Liver (tissue), 9 donors: ENCODE data around the gene DISC1. TPM values are rescaled to one million over a fixed set of nuclear protein-coding genes. Genes with fewer than 3 reads are reported as not detected.

Experiments
- DNase-seq: peaks from one replicate; pipeline ENCODE4 v3.0.0-alpha.2; 2017; ENCODE audit warnings: low spot score
- H3K27ac ChIP-seq, 2 donors: one replicate each; pipeline ENCODE4 v1.7.0; 2013; ENCODE audit warnings: inconsistent platforms in 2 of 2, low read length in 2 of 2, control low read depth in 1 of 2, low read depth in 1 of 2, mild to moderate bottlenecking in 1 of 2
- H3K27me3 ChIP-seq, 4 donors: one replicate each; pipeline versions ENCODE4 v1.6.1 to v1.7.0; 2013; ENCODE audit warnings: low read length in 3 of 4, inconsistent platforms in 1 of 4, mild to moderate bottlenecking in 1 of 4, moderate library complexity in 1 of 4; ENCODE audit not compliant: control insufficient read depth in 4 of 4, insufficient read depth in 4 of 4
- H3K36me3 ChIP-seq, 4 donors: one replicate each; pipeline versions ENCODE4 v1.6.1 to v1.7.0; 2013; ENCODE audit warnings: low read length in 3 of 4, mild to moderate bottlenecking in 3 of 4, low read depth in 1 of 4, moderate library complexity in 1 of 4; ENCODE audit not compliant: control insufficient read depth in 4 of 4, insufficient read depth in 3 of 4
- H3K4me1 ChIP-seq, 4 donors: one replicate each; pipeline versions ENCODE4 v1.6.1 to v1.7.0; 2013; ENCODE audit warnings: low read length in 3 of 4, mild to moderate bottlenecking in 3 of 4, moderate library complexity in 1 of 4; ENCODE audit not compliant: control insufficient read depth in 4 of 4, insufficient read depth in 4 of 4
- H3K4me3 ChIP-seq, 3 donors: one replicate each; pipeline versions ENCODE4 v1.6.1 to v1.7.0; 2013; ENCODE audit warnings: low read length in 3 of 3, control low read depth in 1 of 3, low read depth in 1 of 3, mild to moderate bottlenecking in 1 of 3
- H3K9ac ChIP-seq, 2 donors: one replicate each; pipeline ENCODE4 v1.7.0; 2013; ENCODE audit warnings: low read length in 2 of 2, mild to moderate bottlenecking in 2 of 2, moderate library complexity in 2 of 2, control low read depth in 1 of 2, low read depth in 1 of 2
- H3K9me3 ChIP-seq, 4 donors: one replicate each; pipeline versions ENCODE4 v1.6.1 to v1.7.0; 2013; ENCODE audit warnings: low read length in 3 of 4; ENCODE audit not compliant: control insufficient read depth in 4 of 4
- ATF3 ChIP-seq: IDR thresholded peaks from 2 replicates; pipeline ENCODE4 v1.6.1; 2016; ENCODE audit warnings: antibody characterized with exemption
- CTCF ChIP-seq: fragments of 150-350 bp; IDR thresholded peaks from 2 replicates; pipeline ENCODE4 v1.5.1; 2017; ENCODE audit warnings: improper control_type of control experiment, low read depth, low read length; ENCODE audit not compliant: missing input control
- EGR1 ChIP-seq, 2 donors: IDR thresholded peaks; 2 replicates each; pipeline ENCODE4 v1.6.1; 2016 to 2018; ENCODE audit warnings: antibody characterized with exemption in 2 of 2, low read depth in 2 of 2
- FOXA1 ChIP-seq: IDR thresholded peaks from 2 replicates; pipeline ENCODE4 v1.6.1; 2016; ENCODE audit warnings: antibody characterized with exemption
- FOXA2 ChIP-seq: IDR thresholded peaks from 2 replicates; pipeline ENCODE4 v1.6.1; 2016; ENCODE audit warnings: antibody characterized with exemption
- GABPA ChIP-seq, 2 donors: IDR thresholded peaks in 1 of 2; conservative IDR thresholded peaks in 1 of 2; 2 replicates each; pipeline ENCODE4 v1.6.1; 2016; ENCODE audit warnings: antibody characterized with exemption in 2 of 2, mild to moderate bottlenecking in 1 of 2, moderate library complexity in 1 of 2
- HNF4A ChIP-seq, 2 donors: conservative IDR thresholded peaks; 2 replicates each; pipeline ENCODE4 v1.6.1; 2016; ENCODE audit warnings: antibody characterized with exemption in 2 of 2, mild to moderate bottlenecking in 2 of 2
- HNF4G ChIP-seq: IDR thresholded peaks from 2 replicates; pipeline ENCODE4 v1.6.1; 2016; ENCODE audit warnings: antibody characterized with exemption
- JUND ChIP-seq, 2 donors: IDR thresholded peaks; 2 replicates each; pipeline ENCODE4 v1.6.1; 2016; ENCODE audit warnings: antibody characterized with exemption in 2 of 2
- NR2F2 ChIP-seq: IDR thresholded peaks from 2 replicates; pipeline ENCODE4 v1.6.1; 2016; ENCODE audit warnings: antibody characterized with exemption
- RAD21 ChIP-seq, 2 donors: IDR thresholded peaks; 2 replicates each; pipeline ENCODE4 v1.6.1; 2016; ENCODE audit warnings: antibody characterized with exemption in 2 of 2, mild to moderate bottlenecking in 2 of 2
- REST ChIP-seq: IDR thresholded peaks from 2 replicates; pipeline ENCODE4 v1.6.1; 2016; ENCODE audit warnings: antibody characterized with exemption, mild to moderate bottlenecking
- RXRA ChIP-seq, 2 donors: IDR thresholded peaks; 2 replicates each; pipeline ENCODE4 v1.6.1; 2017 to 2018; ENCODE audit warnings: antibody characterized with exemption in 2 of 2, mild to moderate bottlenecking in 1 of 2
- SP1 ChIP-seq: IDR thresholded peaks from 2 replicates; pipeline ENCODE4 v1.6.1; 2018; ENCODE audit warnings: antibody characterized with exemption, mild to moderate bottlenecking
- TAF1 ChIP-seq: conservative IDR thresholded peaks from 2 replicates; pipeline ENCODE4 v1.6.1; 2016; ENCODE audit warnings: antibody characterized with exemption, mild to moderate bottlenecking
- YY1 ChIP-seq: IDR thresholded peaks from 2 replicates; pipeline ENCODE4 v1.6.1; 2016; ENCODE audit warnings: antibody characterized with exemption, mild to moderate bottlenecking
- ZBTB33 ChIP-seq: IDR thresholded peaks from 2 replicates; pipeline ENCODE4 v1.6.1; 2016; ENCODE audit warnings: antibody characterized with exemption
- WGBS: extraction: QIAGEN DNeasy Blood & Tissue Kit; methylation state at CpG from one replicate; pipeline ENCODE4 v1.1.7; 2013; 5-methylcytosine and 5-hydroxymethylcytosine counted together
- polyA plus RNA-seq, 2 donors: library from polyadenylated mRNA; stranded (reverse) in 1 of 2; unstranded in 1 of 2; fragments of 200-250 nt in 1 of 2; fragments of >200 nt in 1 of 2; fragmentation: Nextera tagmentation in 1 of 2; extraction: Ambion mirVana in 1 of 2; gene quantifications; one replicate each; pipeline versions ENCODE4 v1.2.1 to v1.2.3, GENCODE V29; 2013 to 2015
- total RNA-seq, 2 donors: library from RNA; depleted of rRNA; stranded (reverse); fragments of >200 nt; gene quantifications; one replicate each; pipeline ENCODE4 v1.2.3, GENCODE V29; 2014
- TF ChIP-seq, protein P1 (sequence below): IDR thresholded peaks from 2 replicates; pipeline ENCODE4 v1.6.1; 2016; ENCODE audit warnings: antibody characterized with exemption
- donor health status: healthy.
- donor health status: healthy.
- donor health status: healthy.
- donor health status: healthy.
- donor health status: healthy.

The DISC1 gene
- total and polyA plus RNA-seq, 4 donors = 0.45 to 6.3 (median 2.3) TPM

GRCh38 chr1:231882790-231883189 lies 256.2 kb downstream of the DISC1 start:
- WGBS = 91% methylated on average over 8 of the region's 8 CpGs

More at GRCh38 chr1:231882790-231883189, 256.2 kb downstream of the DISC1 start:
- Histone ChIP-seq H3K27me3 (peaks cover 0 to 4% (median 0%) of the 10 kb centered on the region in 4 donors), H3K36me3 (no peaks in the 10 kb centered on the region), H3K27ac (no peak overlapping the region), H3K9ac (no peak overlapping the region), H3K4me1 (no peaks in the 10 kb centered on the region), H3K9me3 (no peaks in the 10 kb centered on the region), H3K4me3 (no peak overlapping the region)
- TF ChIP-seq FOXA2 = no peak
- no peak for TF ChIP-seq HNF4A (conservative IDR thresholded peaks at IDR 0.05)
- no peak for TF ChIP-seq JUND (IDR thresholded peaks at IDR 0.05)
- TF ChIP-seq EGR1 (IDR thresholded peaks at IDR 0.05; ENCODE audit: low read depth in 2 of 2) = no peak
- TF ChIP-seq HNF4G = no peak
- TF ChIP-seq GABPA (IDR thresholded peaks at IDR 0.05 in 1 of 2, conservative IDR thresholded peaks at IDR 0.05 in 1 of 2) = no peak
- TF ChIP-seq ZBTB33 = no peak
- no peak for TF ChIP-seq NR2F2
- no peak for TF ChIP-seq RXRA (IDR thresholded peaks at IDR 0.05)
- no peak for TF ChIP-seq CTCF
- no peak for TF ChIP-seq TAF1
- TF ChIP-seq SP1 = no peak
- no peak for TF ChIP-seq REST
- TF ChIP-seq ATF3 = no peak
- TF ChIP-seq, protein P1, sequence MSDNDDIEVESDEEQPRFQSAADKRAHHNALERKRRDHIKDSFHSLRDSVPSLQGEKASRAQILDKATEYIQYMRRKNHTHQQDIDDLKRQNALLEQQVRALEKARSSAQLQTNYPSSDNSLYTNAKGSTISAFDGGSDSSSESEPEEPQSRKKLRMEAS = no peak
- no peak for TF ChIP-seq YY1
- TF ChIP-seq FOXA1 = no peak
- TF ChIP-seq RAD21 (IDR thresholded peaks at IDR 0.05) = no peak
- DNase-seq = no peak
